ENCODE data around the gene MAFG. TPM values are rescaled to one million over a fixed set of nuclear protein-coding genes. Genes with fewer than 3 reads are reported as not detected.

MAFG gene
- total and polyA plus RNA-seq, 9 of the 15 experiments (the other 6 are each of a cell fraction or from before 2014, with no cell fraction given): 1.1 to 58.1 (median 24.9) TPM

- TF ChIP-seq, protein P1, sequence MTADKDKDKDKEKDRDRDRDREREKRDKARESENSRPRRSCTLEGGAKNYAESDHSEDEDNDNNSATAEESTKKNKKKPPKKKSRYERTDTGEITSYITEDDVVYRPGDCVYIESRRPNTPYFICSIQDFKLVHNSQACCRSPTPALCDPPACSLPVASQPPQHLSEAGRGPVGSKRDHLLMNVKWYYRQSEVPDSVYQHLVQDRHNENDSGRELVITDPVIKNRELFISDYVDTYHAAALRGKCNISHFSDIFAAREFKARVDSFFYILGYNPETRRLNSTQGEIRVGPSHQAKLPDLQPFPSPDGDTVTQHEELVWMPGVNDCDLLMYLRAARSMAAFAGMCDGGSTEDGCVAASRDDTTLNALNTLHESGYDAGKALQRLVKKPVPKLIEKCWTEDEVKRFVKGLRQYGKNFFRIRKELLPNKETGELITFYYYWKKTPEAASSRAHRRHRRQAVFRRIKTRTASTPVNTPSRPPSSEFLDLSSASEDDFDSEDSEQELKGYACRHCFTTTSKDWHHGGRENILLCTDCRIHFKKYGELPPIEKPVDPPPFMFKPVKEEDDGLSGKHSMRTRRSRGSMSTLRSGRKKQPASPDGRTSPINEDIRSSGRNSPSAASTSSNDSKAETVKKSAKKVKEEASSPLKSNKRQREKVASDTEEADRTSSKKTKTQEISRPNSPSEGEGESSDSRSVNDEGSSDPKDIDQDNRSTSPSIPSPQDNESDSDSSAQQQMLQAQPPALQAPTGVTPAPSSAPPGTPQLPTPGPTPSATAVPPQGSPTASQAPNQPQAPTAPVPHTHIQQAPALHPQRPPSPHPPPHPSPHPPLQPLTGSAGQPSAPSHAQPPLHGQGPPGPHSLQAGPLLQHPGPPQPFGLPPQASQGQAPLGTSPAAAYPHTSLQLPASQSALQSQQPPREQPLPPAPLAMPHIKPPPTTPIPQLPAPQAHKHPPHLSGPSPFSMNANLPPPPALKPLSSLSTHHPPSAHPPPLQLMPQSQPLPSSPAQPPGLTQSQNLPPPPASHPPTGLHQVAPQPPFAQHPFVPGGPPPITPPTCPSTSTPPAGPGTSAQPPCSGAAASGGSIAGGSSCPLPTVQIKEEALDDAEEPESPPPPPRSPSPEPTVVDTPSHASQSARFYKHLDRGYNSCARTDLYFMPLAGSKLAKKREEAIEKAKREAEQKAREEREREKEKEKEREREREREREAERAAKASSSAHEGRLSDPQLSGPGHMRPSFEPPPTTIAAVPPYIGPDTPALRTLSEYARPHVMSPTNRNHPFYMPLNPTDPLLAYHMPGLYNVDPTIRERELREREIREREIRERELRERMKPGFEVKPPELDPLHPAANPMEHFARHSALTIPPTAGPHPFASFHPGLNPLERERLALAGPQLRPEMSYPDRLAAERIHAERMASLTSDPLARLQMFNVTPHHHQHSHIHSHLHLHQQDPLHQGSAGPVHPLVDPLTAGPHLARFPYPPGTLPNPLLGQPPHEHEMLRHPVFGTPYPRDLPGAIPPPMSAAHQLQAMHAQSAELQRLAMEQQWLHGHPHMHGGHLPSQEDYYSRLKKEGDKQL (CRISPR knock-in tag; IDR thresholded peaks at IDR 0.05; ENCODE audit: borderline replicate concordance): no peak
- TF ChIP-seq SMC3 (conservative IDR thresholded peaks at IDR 0.05; ENCODE audit: insufficient read depth, low read depth, low read length) (no peak), GATA2 (CRISPR knock-in tag; IDR thresholded peaks at IDR 0.05) (peak; percentile 22; the same call in 1 of the 2 replicates), ZNF655 (CRISPR knock-in tag; IDR thresholded peaks at IDR 0.05) (no peak), SRSF1 (IDR thresholded peaks at IDR 0.05; ENCODE audit: low read depth, low read length) (no peak), ZC3H8 (IDR thresholded peaks at IDR 0.05) (no peak), CAMTA2 (CRISPR knock-in tag; conservative IDR thresholded peaks at IDR 0.05) (no peak), BCOR (IDR thresholded peaks at IDR 0.05) (0 out of 2 replicates have a peak, but pooled peaks have one; percentile 25), ZFP36 (IDR thresholded peaks at IDR 0.05; ENCODE audit: low read depth, low read length, partially characterized antibody) (no peak)
- TF ChIP-seq, protein P2, sequence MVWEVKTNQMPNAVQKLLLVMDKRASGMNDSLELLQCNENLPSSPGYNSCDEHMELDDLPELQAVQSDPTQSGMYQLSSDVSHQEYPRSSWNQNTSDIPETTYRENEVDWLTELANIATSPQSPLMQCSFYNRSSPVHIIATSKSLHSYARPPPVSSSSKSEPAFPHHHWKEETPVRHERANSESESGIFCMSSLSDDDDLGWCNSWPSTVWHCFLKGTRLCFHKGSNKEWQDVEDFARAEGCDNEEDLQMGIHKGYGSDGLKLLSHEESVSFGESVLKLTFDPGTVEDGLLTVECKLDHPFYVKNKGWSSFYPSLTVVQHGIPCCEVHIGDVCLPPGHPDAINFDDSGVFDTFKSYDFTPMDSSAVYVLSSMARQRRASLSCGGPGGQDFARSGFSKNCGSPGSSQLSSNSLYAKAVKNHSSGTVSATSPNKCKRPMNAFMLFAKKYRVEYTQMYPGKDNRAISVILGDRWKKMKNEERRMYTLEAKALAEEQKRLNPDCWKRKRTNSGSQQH (CRISPR knock-in tag; IDR thresholded peaks at IDR 0.05): no peak
- TF ChIP-seq, protein P3, sequence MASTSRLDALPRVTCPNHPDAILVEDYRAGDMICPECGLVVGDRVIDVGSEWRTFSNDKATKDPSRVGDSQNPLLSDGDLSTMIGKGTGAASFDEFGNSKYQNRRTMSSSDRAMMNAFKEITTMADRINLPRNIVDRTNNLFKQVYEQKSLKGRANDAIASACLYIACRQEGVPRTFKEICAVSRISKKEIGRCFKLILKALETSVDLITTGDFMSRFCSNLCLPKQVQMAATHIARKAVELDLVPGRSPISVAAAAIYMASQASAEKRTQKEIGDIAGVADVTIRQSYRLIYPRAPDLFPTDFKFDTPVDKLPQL (IDR thresholded peaks at IDR 0.05; ENCODE audit: extremely low read depth, insufficient read length): no peak
Observed at GRCh38 chr17:81976332-81977210, 49.0 kb upstream of the MAFG start (continued).
